Neural cell (in vitro differentiated cells): ENCODE data around the gene GALE.
"Not testable (repeated sequence)": the region's sequence is repeated elsewhere in the genome, so short reads cannot be mapped to it uniquely, and the experiment has no call there.

Source experiments
- EP300 ChIP-seq: fragments of 450-650 bp; conservative IDR thresholded peaks from 2 replicates; pipeline ENCODE4 v1.6.1; 2014; ENCODE audit warnings: antibody characterized with exemption, mild to moderate bottlenecking, moderate library complexity; ENCODE audit not compliant: poor library complexity, severe bottlenecking
- EZH2 ChIP-seq: fragments of 200-600, 300-800 bp; shearing (Covaris generic), sonication (generic); IDR thresholded peaks from 2 replicates; pipeline ENCODE4 v1.6.1; 2014; ENCODE audit warnings: antibody characterized with exemption, low read length, borderline replicate concordance, mild to moderate bottlenecking; ENCODE audit not compliant: insufficient read depth, poor library complexity, severe bottlenecking
- POLR2AphosphoS5 ChIP-seq: IDR thresholded peaks from 2 replicates; pipeline ENCODE4 v1.6.1; 2012
- RAD21 ChIP-seq: fragments of 450-650 bp; conservative IDR thresholded peaks from 2 replicates; pipeline ENCODE4 v1.6.1; 2014; ENCODE audit warnings: antibody characterized with exemption, mild to moderate bottlenecking, moderate library complexity
- SMC3 ChIP-seq: fragments of 450-650 bp; conservative IDR thresholded peaks from 2 replicates; pipeline ENCODE4 v1.6.1; 2014; ENCODE audit warnings: antibody characterized with exemption, mild to moderate bottlenecking, moderate library complexity; ENCODE audit not compliant: poor library complexity
- TAF1 ChIP-seq: IDR thresholded peaks from 2 replicates; pipeline ENCODE4 v1.6.1; 2012; ENCODE audit warnings: low read depth
- TF ChIP-seq, protein P1 (sequence below): fragments of 450-650 bp; IDR thresholded peaks from 2 replicates; pipeline ENCODE4 v1.5.1; 2014; ENCODE audit warnings: antibody characterized with exemption, mild to moderate bottlenecking, moderate library complexity; ENCODE audit not compliant: poor library complexity, severe bottlenecking
- TF ChIP-seq, protein P2 (sequence below): IDR thresholded peaks from 2 replicates; pipeline ENCODE4 v1.6.1; 2012; ENCODE audit warnings: borderline replicate concordance

DNA sequence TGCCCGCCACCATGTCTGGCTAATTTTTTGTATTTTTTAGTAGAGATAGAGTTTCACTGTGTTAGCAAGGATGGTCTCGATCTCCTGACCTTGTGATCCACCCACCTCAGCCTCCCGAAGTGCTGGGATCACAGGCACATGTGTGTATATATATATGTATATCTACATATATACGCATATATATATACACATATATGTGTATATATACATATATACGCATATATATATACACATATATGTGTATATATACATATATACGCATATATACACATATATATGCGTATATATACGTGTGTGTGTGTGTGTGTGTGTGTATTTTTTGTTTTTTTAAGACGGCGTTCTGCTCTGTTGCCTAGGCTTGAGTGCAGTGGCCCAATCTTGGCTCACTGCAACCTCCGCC, 17.4 kb downstream of the GALE start:
- TF ChIP-seq EP300, TAF1, EZH2, SMC3, POLR2AphosphoS5, RAD21: not testable (repeated sequence)
- TF ChIP-seq, protein P1, sequence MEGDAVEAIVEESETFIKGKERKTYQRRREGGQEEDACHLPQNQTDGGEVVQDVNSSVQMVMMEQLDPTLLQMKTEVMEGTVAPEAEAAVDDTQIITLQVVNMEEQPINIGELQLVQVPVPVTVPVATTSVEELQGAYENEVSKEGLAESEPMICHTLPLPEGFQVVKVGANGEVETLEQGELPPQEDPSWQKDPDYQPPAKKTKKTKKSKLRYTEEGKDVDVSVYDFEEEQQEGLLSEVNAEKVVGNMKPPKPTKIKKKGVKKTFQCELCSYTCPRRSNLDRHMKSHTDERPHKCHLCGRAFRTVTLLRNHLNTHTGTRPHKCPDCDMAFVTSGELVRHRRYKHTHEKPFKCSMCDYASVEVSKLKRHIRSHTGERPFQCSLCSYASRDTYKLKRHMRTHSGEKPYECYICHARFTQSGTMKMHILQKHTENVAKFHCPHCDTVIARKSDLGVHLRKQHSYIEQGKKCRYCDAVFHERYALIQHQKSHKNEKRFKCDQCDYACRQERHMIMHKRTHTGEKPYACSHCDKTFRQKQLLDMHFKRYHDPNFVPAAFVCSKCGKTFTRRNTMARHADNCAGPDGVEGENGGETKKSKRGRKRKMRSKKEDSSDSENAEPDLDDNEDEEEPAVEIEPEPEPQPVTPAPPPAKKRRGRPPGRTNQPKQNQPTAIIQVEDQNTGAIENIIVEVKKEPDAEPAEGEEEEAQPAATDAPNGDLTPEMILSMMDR = not testable (repeated sequence)
- TF ChIP-seq, protein P2, sequence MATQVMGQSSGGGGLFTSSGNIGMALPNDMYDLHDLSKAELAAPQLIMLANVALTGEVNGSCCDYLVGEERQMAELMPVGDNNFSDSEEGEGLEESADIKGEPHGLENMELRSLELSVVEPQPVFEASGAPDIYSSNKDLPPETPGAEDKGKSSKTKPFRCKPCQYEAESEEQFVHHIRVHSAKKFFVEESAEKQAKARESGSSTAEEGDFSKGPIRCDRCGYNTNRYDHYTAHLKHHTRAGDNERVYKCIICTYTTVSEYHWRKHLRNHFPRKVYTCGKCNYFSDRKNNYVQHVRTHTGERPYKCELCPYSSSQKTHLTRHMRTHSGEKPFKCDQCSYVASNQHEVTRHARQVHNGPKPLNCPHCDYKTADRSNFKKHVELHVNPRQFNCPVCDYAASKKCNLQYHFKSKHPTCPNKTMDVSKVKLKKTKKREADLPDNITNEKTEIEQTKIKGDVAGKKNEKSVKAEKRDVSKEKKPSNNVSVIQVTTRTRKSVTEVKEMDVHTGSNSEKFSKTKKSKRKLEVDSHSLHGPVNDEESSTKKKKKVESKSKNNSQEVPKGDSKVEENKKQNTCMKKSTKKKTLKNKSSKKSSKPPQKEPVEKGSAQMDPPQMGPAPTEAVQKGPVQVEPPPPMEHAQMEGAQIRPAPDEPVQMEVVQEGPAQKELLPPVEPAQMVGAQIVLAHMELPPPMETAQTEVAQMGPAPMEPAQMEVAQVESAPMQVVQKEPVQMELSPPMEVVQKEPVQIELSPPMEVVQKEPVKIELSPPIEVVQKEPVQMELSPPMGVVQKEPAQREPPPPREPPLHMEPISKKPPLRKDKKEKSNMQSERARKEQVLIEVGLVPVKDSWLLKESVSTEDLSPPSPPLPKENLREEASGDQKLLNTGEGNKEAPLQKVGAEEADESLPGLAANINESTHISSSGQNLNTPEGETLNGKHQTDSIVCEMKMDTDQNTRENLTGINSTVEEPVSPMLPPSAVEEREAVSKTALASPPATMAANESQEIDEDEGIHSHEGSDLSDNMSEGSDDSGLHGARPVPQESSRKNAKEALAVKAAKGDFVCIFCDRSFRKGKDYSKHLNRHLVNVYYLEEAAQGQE = not testable (repeated sequence)
